ENCODE results near the gene CLEC6A.

CLEC6A gene

GRCh38 chr12:8517971-8518370, 62.2 kb downstream of the CLEC6A start:
- WGBS, 2 experiments: 86 to 91% methylated on average over 2 of the region's 2 CpGs
- H3K4me3 ChIP-seq (ENCODE audit: insufficient read depth, low read depth, low read length): no peak overlapping the region
- no peaks in the 10 kb centered on the region for H3K9me3 ChIP-seq (ENCODE audit: control insufficient read depth, low read length)
- H3K27ac ChIP-seq (ENCODE audit: insufficient read depth, low read depth, low read length, poor library complexity, severe bottlenecking): no peak overlapping the region
- H3K27me3 ChIP-seq (ENCODE audit: control insufficient read depth, insufficient read depth, low read length, poor library complexity, severe bottlenecking): no peaks in the 10 kb centered on the region
- H3K36me3 ChIP-seq (ENCODE audit: control insufficient read depth, insufficient read depth, low read length): no peaks in the 10 kb centered on the region
- H3K4me1 ChIP-seq (ENCODE audit: control insufficient read depth, insufficient read depth, low read length): no peaks in the 10 kb centered on the region

- Histone ChIP-seq H3K36me3 (ENCODE audit: control insufficient read depth, insufficient read depth, low read length) (no peaks in the 10 kb centered on the region), H3K4me1 (ENCODE audit: control insufficient read depth, insufficient read depth, low read length) (no peaks in the 10 kb centered on the region), H3K27ac (ENCODE audit: insufficient read depth, low read depth, low read length, poor library complexity, severe bottlenecking) (no peak overlapping the region), H3K4me3 (ENCODE audit: insufficient read depth, low read depth, low read length) (no peak overlapping the region), H3K9me3 (ENCODE audit: control insufficient read depth, low read length) (no peaks in the 10 kb centered on the region), H3K27me3 (ENCODE audit: control insufficient read depth, insufficient read depth, low read length, poor library complexity, severe bottlenecking) (no peaks in the 10 kb centered on the region)
- 87 to 92% methylated on average over 4 of the region's 4 CpGs for WGBS, 2 experiments
Observed at GRCh38 chr12:8519171-8519570, 63.4 kb downstream of the CLEC6A start.

GRCh38 chr12:8527250-8528130, 71.7 kb downstream of the CLEC6A start:
- H3K27ac ChIP-seq (ENCODE audit: insufficient read depth, low read depth, low read length, poor library complexity, severe bottlenecking): no peak overlapping the region
- no peaks in the 10 kb centered on the region for H3K4me1 ChIP-seq (ENCODE audit: control insufficient read depth, insufficient read depth, low read length)
- H3K27me3 ChIP-seq (ENCODE audit: control insufficient read depth, insufficient read depth, low read length, poor library complexity, severe bottlenecking): no peaks in the 10 kb centered on the region
- H3K9me3 ChIP-seq (ENCODE audit: control insufficient read depth, low read length): no peaks in the 10 kb centered on the region
- no peaks in the 10 kb centered on the region for H3K36me3 ChIP-seq (ENCODE audit: control insufficient read depth, insufficient read depth, low read length)
- WGBS, 2 experiments: 78 to 80% methylated on average over 30 of the region's 30 CpGs
- no peak overlapping the region for H3K4me3 ChIP-seq (ENCODE audit: insufficient read depth, low read depth, low read length)
